Astrocyte of the spinal cord (primary cell): ENCODE measurements around the gene CNTNAP4.

Experiments
- DNase-seq: peaks from one replicate; pipeline ENCODE4 v3.0.0; 2011; ENCODE audit warnings: low read depth, low spot score
- H3K4me3 ChIP-seq: 2 replicates; pipeline ENCODE4 v1.5.1; 2011; ENCODE audit warnings: low read depth, mild to moderate bottlenecking, low read length, moderate library complexity
- CTCF ChIP-seq: IDR thresholded peaks from 2 replicates; pipeline ENCODE4 v1.5.1; 2012; ENCODE audit warnings: low read depth, mild to moderate bottlenecking, low read length, inconsistent platforms
- in situ Hi-C: cut with HindIII; loops from 2 replicates; pipeline ENCODE4 v1.10.0; 2017; ENCODE audit warnings: low sequenced_read_pairs

CNTNAP4 gene

GRCh38 chr16:76351441-76351840 is 74.2 kb downstream of the CNTNAP4 start:
- H3K4me3 ChIP-seq, result no peak overlapping the region
- no peak for DNase-seq
- TF ChIP-seq CTCF, result no peak
- in situ Hi-C loops, result no loop called here

- H3K4me3 ChIP-seq, result no peak overlapping the region
- DNase-seq, result no peak
- TF ChIP-seq CTCF, result no peak
- in situ Hi-C loops, result no loop called here
These were observed 83.2 kb downstream of the CNTNAP4 start for GRCh38 chr16:76360404-76360803.

- TF ChIP-seq CTCF, result no peak
- in situ Hi-C loops, result no loop called here
- no peak for DNase-seq
- H3K4me3 ChIP-seq, result no peak overlapping the region
These were observed 93.1 kb downstream of the CNTNAP4 start for GRCh38 chr16:76370344-76370743.

GRCh38 chr16:76371441-76371840 is 94.2 kb downstream of the CNTNAP4 start:
- no peak for DNase-seq
- TF ChIP-seq CTCF, result no peak
- in situ Hi-C loops, result no loop called here
- no peak overlapping the region for H3K4me3 ChIP-seq

GRCh38 chr16:76373998-76374397 is 96.8 kb downstream of the CNTNAP4 start:
- H3K4me3 ChIP-seq, result no peak overlapping the region
- TF ChIP-seq CTCF, result no peak
- in situ Hi-C loops, result no loop called here
- DNase-seq, result no peak

DNA sequence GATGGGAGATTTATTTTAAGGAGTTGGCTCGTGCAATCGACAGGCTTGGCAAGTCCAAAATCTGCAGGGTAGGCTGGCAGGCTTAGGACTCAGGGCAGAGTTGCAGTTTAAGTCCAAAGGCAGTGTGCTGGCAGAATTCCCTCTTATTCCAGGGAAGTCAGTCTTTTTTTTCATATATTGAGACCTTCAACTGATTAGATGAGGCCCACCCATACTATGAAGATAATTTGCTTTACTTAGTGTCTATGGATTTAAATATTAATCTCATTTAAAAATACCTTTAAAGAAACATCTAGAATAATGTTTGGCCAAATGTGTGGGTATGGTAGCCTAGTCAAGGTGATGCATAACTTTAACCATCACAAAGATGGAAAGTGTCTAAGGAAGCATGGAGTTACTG is 99.8 kb downstream of the CNTNAP4 start:
- H3K4me3 ChIP-seq, result no peak overlapping the region
- no peak for DNase-seq
- in situ Hi-C loops, result no loop called here
- TF ChIP-seq CTCF, result no peak

DNA sequence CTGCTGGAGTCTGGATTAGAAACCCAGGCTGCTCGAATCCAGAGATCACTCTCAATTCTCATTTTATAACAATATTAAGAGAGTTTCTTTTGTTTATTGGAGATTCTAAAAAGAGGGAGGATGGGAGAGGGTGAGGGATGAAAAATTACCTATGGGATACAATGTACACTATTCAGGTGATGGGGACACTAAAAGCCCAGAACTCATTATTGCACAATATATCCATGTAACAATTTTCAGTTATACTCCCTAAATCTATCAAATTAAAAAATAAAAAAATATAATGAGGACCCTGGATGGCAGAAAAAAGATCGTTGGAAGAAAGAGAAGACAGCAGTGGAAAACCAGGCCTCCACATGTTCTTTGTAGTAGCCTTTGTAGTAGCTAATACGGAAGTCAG is 100.8 kb downstream of the CNTNAP4 start:
- TF ChIP-seq CTCF, result no peak
- DNase-seq, result no peak
- in situ Hi-C loops, result no loop called here
- no peak overlapping the region for H3K4me3 ChIP-seq
